ENCODE results near the gene ENTR1.

The ENTR1 gene

GRCh38 chr9:136363106-136363948, 47.1 kb downstream of the ENTR1 start, which contains the start of gene DNLZ:
Gene DNLZ, minus strand, starts transcription at chr9:136363744. Its CDS starts 30 bp downstream, at chr9:136363714.
- DNase-seq (ENCODE audit: low read depth in 2 of 2, low spot score in 1 of 2), result peak; percentile 88 to 90

DNA sequence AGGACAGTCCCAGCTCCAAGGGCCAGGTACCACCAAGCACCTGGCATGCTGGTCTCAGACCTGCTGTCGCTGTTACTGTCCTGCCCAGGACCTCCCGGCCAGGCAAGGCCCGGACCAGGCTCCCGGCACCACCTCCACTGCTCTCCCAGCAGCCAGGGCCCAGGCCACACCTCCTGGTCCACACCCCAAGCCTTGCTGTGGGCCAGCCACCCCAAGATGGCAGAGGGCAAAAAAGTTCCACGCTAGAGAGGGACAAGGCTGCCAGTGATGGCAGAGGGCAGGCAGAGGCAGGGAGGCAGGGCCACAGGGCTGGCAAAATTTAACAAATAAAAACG, 48.0 kb downstream of the ENTR1 start:
- DNase-seq (ENCODE audit: low read depth in 2 of 2, low spot score in 1 of 2), result no peak

DNA sequence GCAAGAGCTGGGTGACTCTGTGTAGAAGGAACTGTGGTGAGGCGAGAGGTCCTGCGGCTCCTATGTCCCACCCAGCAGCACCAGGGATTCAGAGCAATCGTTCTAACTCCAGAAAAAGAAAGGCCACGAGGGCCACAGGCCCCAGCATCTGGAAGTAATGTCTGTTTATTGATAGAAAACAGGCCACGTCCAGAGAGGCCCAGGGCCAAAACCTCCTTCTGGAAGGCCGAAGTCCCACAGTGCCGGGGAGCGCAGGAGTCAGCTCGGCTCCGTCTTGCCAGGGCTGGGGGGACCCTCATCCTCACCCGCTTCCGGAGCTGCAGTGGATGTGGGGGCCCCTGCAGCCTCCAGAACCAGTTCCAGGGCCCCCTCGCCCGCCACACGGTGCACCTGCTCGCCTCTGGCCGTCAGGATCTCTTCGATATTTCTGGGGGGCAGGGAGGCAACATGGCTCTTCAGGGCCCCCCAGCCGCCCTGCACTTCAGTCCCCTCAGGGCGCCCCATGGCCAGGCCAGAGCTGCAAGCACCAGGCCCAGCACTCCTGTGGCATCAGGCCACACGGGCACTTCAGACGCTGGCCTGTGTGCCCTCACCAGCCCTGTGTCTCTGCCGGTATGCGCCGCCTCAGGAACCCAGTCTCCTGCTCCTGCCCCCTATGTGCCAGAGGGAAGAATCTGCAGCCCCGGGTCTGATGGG, 48.5 kb downstream of the ENTR1 start:
- no peak for DNase-seq (ENCODE audit: low read depth in 2 of 2, low spot score in 1 of 2)

DNA sequence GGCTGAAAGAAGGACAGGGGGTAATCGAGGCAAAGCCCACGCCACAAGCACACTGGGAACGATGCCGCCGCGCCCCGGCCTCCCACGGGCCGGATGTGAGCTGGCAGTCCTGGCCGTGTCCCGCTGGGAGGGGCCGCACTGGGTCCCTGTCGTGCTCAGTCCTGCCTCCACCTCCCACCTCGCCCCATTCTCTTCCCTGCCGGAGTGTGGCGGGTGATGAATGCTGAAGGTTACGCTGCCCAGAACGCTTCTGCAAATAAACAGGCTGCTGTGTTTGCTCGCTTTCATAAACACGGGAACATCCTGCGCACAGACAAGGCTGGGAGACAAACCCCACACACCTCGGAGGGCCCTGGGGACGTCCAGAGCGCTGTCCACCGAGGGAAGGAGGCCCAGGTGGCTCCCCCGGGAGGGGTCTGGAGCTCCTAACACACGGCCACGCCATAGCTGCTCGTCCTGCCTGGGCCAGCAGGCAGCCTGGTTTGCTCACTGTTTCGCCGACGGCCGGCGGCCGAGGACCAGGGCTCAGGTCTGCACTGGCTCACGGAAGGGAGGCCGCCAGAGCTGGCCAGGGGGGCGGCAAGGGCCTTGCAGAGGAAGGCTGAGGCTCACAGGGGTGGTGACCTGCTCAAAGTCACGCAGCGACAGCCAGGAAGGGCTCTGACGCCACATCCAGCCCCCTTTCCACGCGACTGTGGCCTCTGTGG, 49.2 kb downstream of the ENTR1 start:
- DNase-seq (ENCODE audit: low read depth in 2 of 2, low spot score in 1 of 2), result no peak

- DNase-seq (ENCODE audit: low read depth in 2 of 2, low spot score in 1 of 2), result no peak
Measured at GRCh38 chr9:136359774-136360718, 50.4 kb downstream of the ENTR1 start.

DNA sequence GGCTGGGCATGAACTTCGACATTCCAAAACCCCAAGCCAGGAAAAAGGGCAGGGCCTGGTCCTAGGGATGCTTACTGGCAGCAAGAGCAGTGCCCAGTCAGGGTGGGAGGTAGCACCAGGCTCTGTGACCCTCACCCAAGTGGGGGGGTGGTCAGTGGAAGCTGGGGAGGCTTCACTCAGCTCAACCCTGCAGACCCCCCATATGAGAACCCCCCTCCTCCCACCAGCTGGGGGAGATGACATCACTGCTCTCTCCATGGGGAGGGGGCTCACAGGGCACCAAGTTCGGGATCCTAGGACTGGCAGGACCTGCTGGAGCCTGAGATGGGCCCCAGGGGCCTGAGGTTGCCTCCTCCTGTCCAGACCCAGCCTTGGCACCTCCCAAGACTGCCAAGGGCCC, 51.5 kb downstream of the ENTR1 start:
- DNase-seq (ENCODE audit: low read depth in 2 of 2, low spot score in 1 of 2), result no peak

DNA sequence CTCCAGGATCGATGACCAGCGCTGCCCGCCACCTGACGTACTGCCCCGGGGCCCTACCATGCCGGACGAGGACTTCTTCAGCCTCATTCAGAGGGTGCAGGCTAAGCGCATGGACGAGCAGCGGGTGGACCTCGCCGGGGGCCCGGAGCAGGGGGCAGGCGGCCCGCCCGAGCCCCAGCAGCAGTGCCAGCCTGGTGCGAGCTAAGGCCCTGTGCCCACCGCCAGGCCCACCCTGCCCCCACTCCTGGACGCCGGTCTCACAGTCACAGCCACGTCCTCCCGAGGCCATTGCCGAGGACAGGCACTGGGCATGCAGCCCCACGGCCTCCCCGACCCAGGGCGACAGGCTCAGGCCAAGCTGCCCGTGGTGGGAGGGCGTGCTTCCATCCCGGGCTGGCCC, 52.4 kb downstream of the ENTR1 start:
- no peak for DNase-seq (ENCODE audit: low read depth in 2 of 2, low spot score in 1 of 2)

DNA sequence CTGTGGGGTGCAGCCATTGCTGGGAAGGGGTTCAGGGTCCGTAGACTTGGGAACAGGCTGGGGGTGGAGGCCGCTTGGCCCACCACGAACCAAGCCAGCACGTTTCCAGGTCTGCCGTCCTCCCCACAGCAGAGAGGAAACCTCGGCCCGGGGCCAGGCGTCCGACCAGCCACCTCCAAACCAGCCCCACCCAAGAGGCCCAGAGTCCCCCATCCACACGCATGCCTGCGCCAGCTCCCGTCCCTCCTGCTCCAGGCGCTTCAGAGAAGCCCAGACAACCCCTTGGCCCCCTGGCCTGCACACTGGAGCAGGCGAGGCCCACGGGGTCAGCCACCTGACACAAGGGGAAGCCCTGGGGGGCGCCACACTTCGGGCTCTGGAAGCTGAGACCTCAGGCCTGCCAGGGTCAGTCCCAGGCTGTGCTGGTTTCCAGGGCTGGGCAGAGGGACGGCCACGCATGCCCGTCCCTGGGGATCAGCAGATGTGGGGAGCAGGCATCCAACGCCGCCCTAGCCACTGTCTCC, 53.1 kb downstream of the ENTR1 start:
- DNase-seq (ENCODE audit: low read depth in 2 of 2, low spot score in 1 of 2), result no peak

GRCh38 chr9:136355616-136356557, 54.5 kb downstream of the ENTR1 start:
- DNase-seq (ENCODE audit: low read depth in 2 of 2, low spot score in 1 of 2), result no peak

- DNase-seq (ENCODE audit: low read depth in 2 of 2, low spot score in 1 of 2), result no peak
Measured at GRCh38 chr9:136354592-136355085, 55.8 kb downstream of the ENTR1 start.

DNA sequence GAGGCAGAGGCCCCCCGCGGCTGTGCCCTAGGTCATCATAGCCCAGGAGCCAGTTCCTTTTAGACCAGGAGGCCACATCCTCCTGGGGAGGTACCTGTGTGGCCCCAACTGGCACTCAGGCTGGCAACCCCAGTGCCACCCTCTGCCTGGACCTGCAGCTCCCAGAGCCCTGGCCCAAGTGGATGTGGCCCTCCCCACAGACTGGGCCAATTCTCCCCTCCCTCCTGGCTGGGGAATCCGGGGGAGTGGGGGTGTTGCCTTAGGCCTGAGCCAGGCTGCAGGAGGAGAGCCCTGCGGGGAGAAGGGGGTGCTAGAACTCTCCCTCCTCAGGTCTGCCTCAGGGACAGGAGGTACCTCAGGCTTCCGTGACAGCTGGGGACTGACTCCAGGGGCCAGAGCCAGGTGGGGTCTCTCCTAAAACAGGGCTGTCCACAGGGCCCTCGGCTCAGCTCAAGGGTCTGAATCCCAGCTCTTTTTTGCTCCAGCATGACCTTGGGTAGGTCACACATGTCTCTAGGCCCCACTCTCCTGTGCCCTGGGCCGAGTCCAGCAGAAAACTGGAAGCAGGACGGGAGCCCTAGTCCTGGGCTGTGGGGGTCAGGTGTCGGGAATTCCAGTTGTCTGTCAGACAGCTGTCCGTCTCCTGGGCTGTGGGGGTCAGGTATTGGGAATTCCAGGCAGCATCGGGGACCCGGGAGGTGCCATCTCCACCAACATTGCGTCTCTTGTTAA, 56.5 kb downstream of the ENTR1 start:
- DNase-seq (ENCODE audit: low read depth in 2 of 2, low spot score in 1 of 2), result no peak

GRCh38 chr9:136353088-136353487, 57.3 kb downstream of the ENTR1 start:
- no peak for DNase-seq (ENCODE audit: low read depth in 2 of 2, low spot score in 1 of 2)

GRCh38 chr9:136352682-136353081, 57.7 kb downstream of the ENTR1 start:
- DNase-seq (ENCODE audit: low read depth in 2 of 2, low spot score in 1 of 2), result no peak

Measured in stimulated activated CD8-positive, alpha-beta memory T cell treated with anti-CD3 and anti-CD28 coated beads, Interleukin-4, amount 100 ng/mL, for 1 hour (primary cell).